SK-N-SH treated with all-trans-retinoic acid at 6 μM for 48 hours (cell line): ENCODE results near the gene DHRS7B.

Experiments used
- ATAC-seq: fragments of 200-7000 bp; cut with Tn5 transposase; 3 replicates; pipeline ENCODE4 v1.9.1; 2020; ENCODE audit warnings: mild to moderate bottlenecking, moderate library complexity
- ARNTL ChIP-seq: fragments of 450-650 bp; formaldehyde crosslinking; IDR thresholded peaks from 2 replicates; pipeline ENCODE4 v1.5.0; 2020; ENCODE audit warnings: low read depth, mild to moderate bottlenecking, moderate library complexity, borderline replicate concordance
- BACH2 ChIP-seq: fragments of 250-450 bp; sonication (Bioruptor Pico); IDR thresholded peaks from 2 replicates; pipeline ENCODE4 v1.9.0; 2021; ENCODE audit warnings: mild to moderate bottlenecking, borderline replicate concordance
- CSDC2 ChIP-seq: fragments of 250-450 bp; sonication (Bioruptor Pico); IDR thresholded peaks from 2 replicates; pipeline ENCODE4 v1.5.0; 2020; ENCODE audit warnings: mild to moderate bottlenecking, moderate library complexity
- CSRNP3 ChIP-seq: fragments of 250-450 bp; sonication (Bioruptor Pico); IDR thresholded peaks from 2 replicates; pipeline ENCODE4 v1.5.1; 2021; ENCODE audit warnings: mild to moderate bottlenecking, moderate library complexity
- ESRRG ChIP-seq: fragments of 250-450 bp; sonication (Bioruptor Pico); IDR thresholded peaks from 2 replicates; pipeline ENCODE4 v1.6.1; 2021; ENCODE audit warnings: mild to moderate bottlenecking
- GLIS3 ChIP-seq: fragments of 250-450 bp; sonication (Bioruptor Pico); IDR thresholded peaks from 2 replicates; pipeline ENCODE4 v1.5.0; 2020; ENCODE audit warnings: mild to moderate bottlenecking, moderate library complexity
- ISL1 ChIP-seq: fragments of 250-450 bp; sonication (Bioruptor Pico); IDR thresholded peaks from 2 replicates; pipeline ENCODE4 v2.1.2; 2022; ENCODE audit warnings: mild to moderate bottlenecking, moderate library complexity
- OSR1 ChIP-seq: fragments of 250-450 bp; sonication (Bioruptor Pico); IDR thresholded peaks from 2 replicates; pipeline ENCODE4 v1.8.0; 2022; ENCODE audit warnings: moderate library complexity, mild to moderate bottlenecking, inconsistent platforms
- PATZ1 ChIP-seq: fragments of 250-450 bp; sonication (Bioruptor Pico); IDR thresholded peaks from 2 replicates; pipeline ENCODE4 v1.8.0; 2020; ENCODE audit warnings: mild to moderate bottlenecking, moderate library complexity, borderline replicate concordance
- PPARA ChIP-seq: fragments of 250-450 bp; sonication (Bioruptor Pico); IDR thresholded peaks from 2 replicates; pipeline ENCODE4 v1.5.0; 2020; ENCODE audit warnings: mild to moderate bottlenecking, borderline replicate concordance
- RARB ChIP-seq: fragments of 250-450 bp; sonication (Bioruptor Pico); IDR thresholded peaks from 2 replicates; pipeline ENCODE4 v1.8.0; 2021; ENCODE audit warnings: mild to moderate bottlenecking, moderate library complexity
- SNAI2 ChIP-seq: fragments of 250-450 bp; sonication (Bioruptor Pico); IDR thresholded peaks from 2 replicates; pipeline ENCODE4 v1.5.0; 2020; ENCODE audit warnings: mild to moderate bottlenecking, moderate library complexity
- TCF4 ChIP-seq: fragments of 250-450 bp; sonication (Bioruptor Pico); IDR thresholded peaks from 2 replicates; pipeline ENCODE4 v1.8.0; 2021; ENCODE audit warnings: mild to moderate bottlenecking, moderate library complexity, borderline replicate concordance
- TOX ChIP-seq: fragments of 250-450 bp; sonication (Bioruptor Pico); IDR thresholded peaks from 2 replicates; pipeline ENCODE4 v1.8.0; 2021; ENCODE audit warnings: mild to moderate bottlenecking, moderate library complexity, borderline replicate concordance
- TSHZ2 ChIP-seq: fragments of 250-450 bp; sonication (Bioruptor Pico); IDR thresholded peaks from 2 replicates; pipeline ENCODE4 v1.5.0; 2020; ENCODE audit warnings: mild to moderate bottlenecking, moderate library complexity
- ZFP3 ChIP-seq: fragments of 250-450 bp; sonication (Bioruptor Pico); IDR thresholded peaks from 2 replicates; pipeline ENCODE4 v1.5.0; 2020; ENCODE audit warnings: mild to moderate bottlenecking, moderate library complexity
- ZFP30 ChIP-seq: fragments of 450-650 bp; formaldehyde crosslinking; IDR thresholded peaks from 2 replicates; pipeline ENCODE4 v1.5.0; 2022; ENCODE audit warnings: mild to moderate bottlenecking, moderate library complexity
- ZNF565 ChIP-seq: fragments of 450-650 bp; formaldehyde crosslinking; conservative IDR thresholded peaks from 2 replicates; pipeline ENCODE4 v1.5.0; 2020; ENCODE audit warnings: low read depth, mild to moderate bottlenecking, moderate library complexity
- ZNF70 ChIP-seq: fragments of 450-650 bp; formaldehyde crosslinking; IDR thresholded peaks from 2 replicates; pipeline ENCODE4 v1.5.0; 2020; ENCODE audit warnings: mild to moderate bottlenecking, moderate library complexity
- ZNF8 ChIP-seq: fragments of 450-650 bp; formaldehyde crosslinking; IDR thresholded peaks from 2 replicates; pipeline ENCODE4 v1.5.0; 2020; ENCODE audit warnings: mild to moderate bottlenecking, moderate library complexity
- TF ChIP-seq, protein P1 (sequence below): fragments of 250-450 bp; sonication (Bioruptor Pico); IDR thresholded peaks from 2 replicates; pipeline ENCODE4 v1.8.0; 2021; ENCODE audit warnings: low read depth, mild to moderate bottlenecking, moderate library complexity, borderline replicate concordance
- TF ChIP-seq, protein P2 (sequence below): fragments of 250-450 bp; sonication (Bioruptor Pico); IDR thresholded peaks from 2 replicates; pipeline ENCODE4 v1.5.1; 2020; ENCODE audit warnings: low read depth, mild to moderate bottlenecking, moderate library complexity

DHRS7B gene

DNA sequence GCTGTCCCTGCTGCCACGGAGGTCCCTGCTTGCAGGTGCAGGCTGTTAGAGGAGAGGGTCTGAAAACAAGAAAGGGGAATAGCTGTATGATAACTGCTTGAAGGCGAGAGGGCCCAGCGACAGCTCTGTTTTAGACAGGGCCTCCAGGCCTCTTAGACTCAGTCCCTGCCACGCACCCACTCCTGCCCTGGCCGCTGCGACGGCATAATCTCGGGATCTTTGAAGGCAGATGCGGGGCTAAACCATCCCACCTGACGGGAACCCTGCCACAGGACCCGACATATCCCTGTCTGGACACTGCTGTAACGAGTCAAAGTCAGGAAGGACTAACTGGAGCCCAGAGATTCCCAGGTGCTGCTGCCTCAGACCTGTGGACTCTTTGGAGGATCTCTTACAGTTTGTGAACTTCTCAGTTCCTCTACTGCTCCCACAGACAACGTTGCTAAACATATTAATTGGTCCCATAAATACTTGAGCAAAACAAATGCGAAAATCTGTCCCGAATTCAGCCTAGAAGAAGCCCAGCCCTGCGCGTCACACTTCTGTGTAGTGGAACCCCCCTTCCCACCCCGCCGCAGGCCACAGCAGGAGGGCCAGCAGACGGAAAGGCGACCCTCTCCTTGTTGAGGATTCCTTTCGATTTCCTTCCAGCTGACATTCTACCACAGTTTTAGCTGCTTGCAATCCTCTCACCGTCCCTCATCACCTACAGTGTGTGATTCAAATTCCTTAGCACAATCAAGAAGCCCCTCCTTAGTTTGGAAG lies 88.2 kb downstream of the DHRS7B start:
- ATAC-seq: peak; percentile 16
- TF ChIP-seq RARB (no peak), TOX (no peak), ZFP30 (CRISPR knock-in tag) (no peak), SNAI2 (CRISPR knock-in tag) (no peak), OSR1 (CRISPR knock-in tag) (no peak), GLIS3 (CRISPR knock-in tag) (no peak), ZFP3 (CRISPR knock-in tag) (no peak), ZNF8 (CRISPR knock-in tag) (no peak), CSRNP3 (CRISPR knock-in tag) (no peak), ESRRG (CRISPR knock-in tag) (no peak)
- TF ChIP-seq, protein P1, sequence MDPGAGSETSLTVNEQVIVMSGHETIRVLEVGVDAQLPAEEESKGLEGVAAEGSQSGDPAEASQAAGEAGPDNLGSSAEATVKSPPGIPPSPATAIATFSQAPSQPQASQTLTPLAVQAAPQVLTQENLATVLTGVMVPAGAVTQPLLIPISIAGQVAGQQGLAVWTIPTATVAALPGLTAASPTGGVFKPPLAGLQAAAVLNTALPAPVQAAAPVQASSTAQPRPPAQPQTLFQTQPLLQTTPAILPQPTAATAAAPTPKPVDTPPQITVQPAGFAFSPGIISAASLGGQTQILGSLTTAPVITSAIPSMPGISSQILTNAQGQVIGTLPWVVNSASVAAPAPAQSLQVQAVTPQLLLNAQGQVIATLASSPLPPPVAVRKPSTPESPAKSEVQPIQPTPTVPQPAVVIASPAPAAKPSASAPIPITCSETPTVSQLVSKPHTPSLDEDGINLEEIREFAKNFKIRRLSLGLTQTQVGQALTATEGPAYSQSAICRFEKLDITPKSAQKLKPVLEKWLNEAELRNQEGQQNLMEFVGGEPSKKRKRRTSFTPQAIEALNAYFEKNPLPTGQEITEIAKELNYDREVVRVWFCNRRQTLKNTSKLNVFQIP (CRISPR knock-in tag): no peak
- TF ChIP-seq, protein P2, sequence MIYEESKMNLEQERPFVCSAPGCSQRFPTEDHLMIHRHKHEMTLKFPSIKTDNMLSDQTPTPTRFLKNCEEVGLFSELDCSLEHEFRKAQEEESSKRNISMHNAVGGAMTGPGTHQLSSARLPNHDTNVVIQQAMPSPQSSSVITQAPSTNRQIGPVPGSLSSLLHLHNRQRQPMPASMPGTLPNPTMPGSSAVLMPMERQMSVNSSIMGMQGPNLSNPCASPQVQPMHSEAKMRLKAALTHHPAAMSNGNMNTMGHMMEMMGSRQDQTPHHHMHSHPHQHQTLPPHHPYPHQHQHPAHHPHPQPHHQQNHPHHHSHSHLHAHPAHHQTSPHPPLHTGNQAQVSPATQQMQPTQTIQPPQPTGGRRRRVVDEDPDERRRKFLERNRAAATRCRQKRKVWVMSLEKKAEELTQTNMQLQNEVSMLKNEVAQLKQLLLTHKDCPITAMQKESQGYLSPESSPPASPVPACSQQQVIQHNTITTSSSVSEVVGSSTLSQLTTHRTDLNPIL (CRISPR knock-in tag): no peak

DNA sequence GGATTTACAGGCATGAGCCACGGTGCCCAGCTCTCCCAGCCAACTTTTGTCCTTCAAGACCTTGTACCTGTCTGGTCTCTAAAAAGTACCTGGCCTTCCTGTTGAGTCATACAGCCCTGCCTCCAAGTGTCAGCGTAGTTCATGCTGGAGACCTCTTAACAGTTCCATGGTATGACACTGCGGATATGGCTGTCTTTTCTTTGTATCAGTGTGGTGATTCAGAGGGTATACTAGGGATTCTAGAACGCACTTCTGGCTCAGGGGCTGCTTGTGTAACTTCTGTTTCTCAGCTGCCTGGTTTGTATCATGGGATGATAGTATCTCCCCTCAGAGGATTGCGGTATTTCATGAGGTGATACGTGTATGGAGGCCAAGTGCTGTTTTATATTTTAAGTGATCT lies 89.2 kb downstream of the DHRS7B start:
- TF ChIP-seq, protein P2 (CRISPR knock-in tag): no peak
- TF ChIP-seq ZNF70 (CRISPR knock-in tag) (no peak), TCF4 (CRISPR knock-in tag) (no peak), BACH2 (CRISPR knock-in tag) (no peak), ZFP3 (CRISPR knock-in tag) (no peak), ZFP30 (CRISPR knock-in tag) (no peak), RARB (no peak), PATZ1 (CRISPR knock-in tag) (no peak), ISL1 (CRISPR knock-in tag) (no peak), ESRRG (CRISPR knock-in tag) (no peak), ARNTL (CRISPR knock-in tag) (no peak), TSHZ2 (CRISPR knock-in tag) (no peak), OSR1 (CRISPR knock-in tag) (no peak), PPARA (CRISPR knock-in tag) (no peak), CSDC2 (CRISPR knock-in tag) (no peak), ZNF565 (CRISPR knock-in tag) (no peak), TOX (no peak), CSRNP3 (CRISPR knock-in tag) (no peak), SNAI2 (CRISPR knock-in tag) (no peak)
- TF ChIP-seq, protein P1 (CRISPR knock-in tag): no peak
- no peak for ATAC-seq
